Testis (tissue), 2 donors: Measurements from ENCODE around the gene DBP.

Experiments
- CTCF ChIP-seq, 3 experiments: fragments of 450-650 bp in 2 of 3; fragments of 200-600 bp in 1 of 3; sonication (generic) in 1 of 3; IDR thresholded peaks; one replicate each; pipeline ENCODE4 v1.5.1; 2016 to 2019; ENCODE audit warnings: antibody characterized with exemption in 3 of 3, mild to moderate bottlenecking in 2 of 3, moderate library complexity in 1 of 3
- POLR2A ChIP-seq: fragments of 450-650 bp; IDR thresholded peaks from one replicate; pipeline ENCODE4 v1.6.1; 2017; ENCODE audit warnings: antibody characterized with exemption, mild to moderate bottlenecking, moderate library complexity

GRCh38 chr19:48669903-48670668 is 32.9 kb upstream of the DBP start:
- TF ChIP-seq POLR2A, result no peak
- no peak for TF ChIP-seq CTCF (IDR thresholded peaks at IDR 0.05)
